ENCODE results near the gene PPTC7.
"Not testable (repeated sequence)": the region's sequence is repeated elsewhere in the genome, so short reads cannot be mapped to it uniquely, and the experiment has no call there.

The PPTC7 gene

GRCh38 chr12:110582276-110583136, 612 bp downstream of the PPTC7 start:
- DNase-seq = peak; percentile 74 to 82

GRCh38 chr12:110581931-110582275, 1.2 kb downstream of the PPTC7 start:
- DNase-seq = no peak

DNA sequence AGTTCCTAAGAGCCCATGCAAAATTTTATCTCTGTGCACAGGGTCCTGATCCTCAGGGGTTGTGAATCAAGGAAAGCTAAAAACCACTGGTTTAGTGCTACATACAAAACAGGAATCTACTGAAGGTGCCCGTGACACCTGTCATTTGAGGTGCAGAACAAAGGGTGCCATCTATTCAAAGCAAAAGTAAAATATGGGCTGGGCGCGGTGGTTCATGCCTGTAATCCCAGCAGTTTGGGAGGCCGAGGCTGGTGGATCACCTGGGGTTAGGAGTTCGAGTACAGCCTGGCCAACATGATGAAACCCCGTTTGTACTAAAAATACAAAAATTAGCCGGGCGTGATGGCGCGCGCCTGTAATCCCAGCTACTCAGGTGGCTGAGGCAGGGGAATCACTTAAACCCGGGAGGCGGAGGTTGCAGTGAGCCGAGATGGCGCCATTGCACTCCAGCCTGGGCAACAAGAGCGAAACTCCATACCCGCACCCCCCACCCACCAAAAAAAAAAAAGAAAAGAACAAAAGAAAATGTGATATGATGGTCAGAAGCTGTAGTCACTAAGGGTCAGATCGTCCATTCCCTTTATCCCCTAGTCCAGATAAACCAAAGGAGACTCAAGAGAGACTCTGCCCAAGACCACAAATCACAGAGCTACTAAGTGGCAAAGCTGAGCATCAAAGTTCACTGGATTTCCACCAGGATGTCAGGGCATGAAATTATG, 3.4 kb downstream of the PPTC7 start:
- DNase-seq = no peak

DNA sequence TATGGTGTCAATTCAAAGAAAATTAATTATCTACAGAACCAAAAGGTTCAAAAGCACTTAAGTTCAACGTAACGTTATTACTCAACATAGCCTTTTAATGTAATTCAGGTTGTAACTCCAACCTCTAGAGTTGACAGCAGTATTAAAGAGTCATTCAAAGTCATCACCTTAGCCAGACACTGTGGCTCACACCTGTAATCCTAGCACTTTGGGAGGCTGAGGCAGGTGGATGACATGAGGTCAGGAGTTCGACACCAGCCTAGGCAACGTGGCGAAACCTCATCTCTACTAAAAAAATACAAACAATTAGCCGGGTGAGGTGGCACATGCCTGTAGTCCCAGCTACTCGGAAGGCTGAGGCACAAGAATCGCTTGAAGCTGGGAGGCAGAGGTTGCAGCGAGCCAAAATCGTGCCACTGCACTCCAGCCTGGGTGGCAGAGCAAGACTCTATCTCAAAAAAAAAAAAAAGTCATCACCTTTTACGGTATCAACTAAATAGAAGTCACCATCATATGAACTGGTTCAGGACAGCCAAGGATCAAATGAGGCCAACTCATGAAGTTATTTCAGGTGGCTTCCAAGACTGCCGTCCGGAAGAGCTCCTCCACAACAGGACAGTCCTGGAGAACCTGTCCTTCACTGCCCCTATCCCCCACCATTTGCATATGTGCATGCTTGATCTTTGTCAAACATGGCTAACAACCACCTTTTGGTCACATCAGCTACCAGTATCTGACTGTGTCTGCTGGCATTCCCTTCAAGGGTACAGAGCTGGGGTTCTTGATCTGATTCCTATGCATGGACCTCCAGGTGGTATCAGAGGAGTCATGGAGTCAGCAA, 4.2 kb downstream of the PPTC7 start:
- DNase-seq = no peak

DNA sequence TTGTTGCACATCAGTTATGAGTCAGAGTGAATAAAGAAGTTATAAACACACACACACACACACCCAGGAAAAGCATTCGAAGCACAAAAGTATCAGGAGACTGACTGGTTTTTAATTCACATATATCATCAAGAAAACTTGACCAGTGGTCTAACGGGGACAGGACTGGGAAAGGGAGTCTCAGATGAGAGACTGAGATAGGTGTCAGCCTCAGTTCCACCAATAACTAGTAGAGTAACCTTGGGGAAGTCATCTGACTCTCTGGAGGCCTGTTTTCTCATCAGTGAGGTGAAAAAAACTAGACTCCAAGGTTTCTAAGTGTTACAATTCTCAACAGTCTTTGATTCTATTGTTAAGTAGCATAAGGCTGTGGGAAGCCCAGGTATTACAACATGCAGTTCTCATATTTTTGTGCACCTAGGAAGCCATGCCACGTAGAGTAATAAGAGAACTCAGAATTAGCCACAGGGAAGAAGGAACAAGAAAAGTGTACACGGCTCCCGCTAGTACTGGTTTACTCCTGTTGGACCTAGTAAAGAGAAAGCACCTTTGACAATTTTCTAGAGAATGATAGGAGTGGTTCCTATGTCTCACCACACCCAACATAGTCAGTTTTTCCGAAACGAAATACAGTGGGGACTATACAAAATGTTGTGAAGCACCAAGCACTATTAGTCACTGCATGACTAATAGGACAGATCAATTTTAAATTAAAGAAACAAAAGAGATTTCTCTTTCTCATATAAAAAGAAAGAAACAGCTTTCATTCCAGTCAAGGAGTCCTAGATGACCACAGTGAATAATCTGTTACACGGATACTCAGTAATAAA, 5.0 kb downstream of the PPTC7 start:
- peak in 1 of 2 experiments; percentile 17 for DNase-seq

DNA sequence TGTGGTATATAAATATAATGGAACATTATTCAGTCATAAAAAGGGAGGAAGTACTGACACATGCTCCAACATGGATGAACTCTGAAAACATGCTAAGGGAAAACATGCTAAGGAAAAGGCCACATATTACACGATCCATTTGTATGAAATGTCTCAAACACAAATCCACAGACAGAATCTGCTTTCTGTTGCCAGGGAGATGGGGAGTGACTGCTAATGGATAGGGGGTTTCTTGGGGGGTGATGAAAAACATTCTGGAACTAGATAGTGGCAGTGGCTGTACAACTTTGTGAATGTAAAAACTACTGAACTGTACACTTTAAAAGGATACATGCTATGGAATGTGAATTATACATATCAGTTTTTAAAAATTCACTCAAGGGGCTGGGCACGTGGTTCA, 6.6 kb downstream of the PPTC7 start:
- DNase-seq = no peak

DNA sequence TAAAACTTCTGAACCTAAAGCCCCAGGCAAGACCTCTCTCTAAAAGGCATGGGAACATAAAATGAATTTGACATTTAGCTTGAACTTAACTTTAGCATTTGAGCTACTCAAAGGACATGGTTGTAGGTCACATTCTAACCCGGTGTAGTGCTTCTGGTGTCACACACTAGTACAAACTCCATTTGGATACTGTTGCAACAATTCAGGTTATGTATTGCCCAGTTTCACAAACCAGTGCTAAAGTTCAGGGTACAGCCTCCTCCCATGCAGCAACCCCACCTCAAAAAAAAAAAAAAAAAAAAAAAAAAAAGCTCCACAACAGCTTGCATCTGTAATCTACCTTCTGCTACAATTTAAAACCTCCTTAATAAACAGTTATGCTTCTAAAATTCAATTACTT, 7.8 kb downstream of the PPTC7 start:
- DNase-seq = no peak

GRCh38 chr12:110574717-110575230, 8.3 kb downstream of the PPTC7 start:
- DNase-seq = not testable (repeated sequence)

DNA sequence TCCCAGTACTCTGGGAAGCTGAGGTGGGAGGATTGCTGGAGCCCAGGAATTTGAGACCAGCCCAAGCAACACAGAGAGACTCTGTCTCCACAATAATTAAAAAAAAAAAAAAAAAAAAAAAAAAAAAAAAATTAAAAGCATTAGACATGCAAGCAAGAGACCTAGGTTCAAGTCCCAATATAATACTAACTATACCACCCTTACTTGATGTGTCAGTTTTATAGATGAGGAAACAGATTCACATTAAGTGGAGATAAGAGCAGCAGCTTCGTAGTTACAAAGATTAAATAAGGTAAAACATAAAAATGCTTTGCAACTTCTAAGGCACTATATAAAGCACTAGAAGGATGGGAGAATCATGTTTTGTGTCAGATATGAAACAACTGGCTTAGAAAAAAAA, 9.1 kb downstream of the PPTC7 start:
- DNase-seq = no peak

GRCh38 chr12:110570798-110571197, 12.3 kb downstream of the PPTC7 start:
- DNase-seq = not testable (repeated sequence)

DNA sequence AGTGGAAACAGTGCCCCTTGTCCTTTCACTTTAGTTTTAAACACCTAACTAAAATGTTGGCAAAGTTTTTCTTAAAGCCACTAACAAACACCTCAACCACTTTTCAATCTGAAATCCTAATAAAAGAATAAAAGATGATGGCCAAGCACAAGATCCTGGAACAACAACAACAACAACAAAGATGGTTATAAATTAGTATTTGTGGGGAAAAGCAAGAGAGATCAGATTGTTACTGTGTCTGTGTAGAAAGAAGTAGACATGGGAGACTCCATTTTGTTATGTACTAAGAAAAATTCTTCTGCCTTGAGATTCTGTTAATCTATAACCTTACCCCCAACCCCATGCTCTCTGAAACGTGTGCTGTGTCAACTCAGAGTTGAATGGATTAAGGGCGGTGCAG, 13.3 kb downstream of the PPTC7 start:
- DNase-seq = not testable (repeated sequence)

DNA sequence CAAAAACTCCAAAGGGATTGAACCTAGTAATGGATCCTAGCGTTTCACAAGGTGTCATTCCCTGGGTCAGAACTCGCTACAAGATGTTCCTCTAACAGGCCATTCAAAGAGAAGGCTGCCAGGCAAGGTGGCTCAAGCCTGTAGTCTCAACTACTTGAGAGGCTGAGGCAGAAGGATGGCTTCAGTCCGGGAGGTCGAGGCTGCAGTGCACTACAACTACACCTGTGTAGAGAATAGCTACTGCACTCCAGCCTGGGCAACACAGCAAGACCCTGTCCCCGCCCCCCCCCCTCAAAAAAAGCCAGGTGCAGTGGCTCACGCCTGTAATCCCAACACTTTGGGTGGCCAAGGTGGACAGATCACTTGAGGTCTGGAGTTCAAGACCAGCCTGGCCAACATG, 14.4 kb downstream of the PPTC7 start:
- no peak for DNase-seq

GRCh38 chr12:110566993-110567392, 16.1 kb downstream of the PPTC7 start:
- DNase-seq = no peak

- DNase-seq = no peak
Observed at GRCh38 chr12:110565894-110566871, 16.9 kb downstream of the PPTC7 start.

- no peak for DNase-seq
Observed at GRCh38 chr12:110564471-110564991, 18.6 kb downstream of the PPTC7 start.

GRCh38 chr12:110563702-110564470, 19.2 kb downstream of the PPTC7 start:
- DNase-seq = no peak

- DNase-seq = not testable (repeated sequence)
Observed at GRCh38 chr12:110562386-110562785, 20.7 kb downstream of the PPTC7 start.

DNA sequence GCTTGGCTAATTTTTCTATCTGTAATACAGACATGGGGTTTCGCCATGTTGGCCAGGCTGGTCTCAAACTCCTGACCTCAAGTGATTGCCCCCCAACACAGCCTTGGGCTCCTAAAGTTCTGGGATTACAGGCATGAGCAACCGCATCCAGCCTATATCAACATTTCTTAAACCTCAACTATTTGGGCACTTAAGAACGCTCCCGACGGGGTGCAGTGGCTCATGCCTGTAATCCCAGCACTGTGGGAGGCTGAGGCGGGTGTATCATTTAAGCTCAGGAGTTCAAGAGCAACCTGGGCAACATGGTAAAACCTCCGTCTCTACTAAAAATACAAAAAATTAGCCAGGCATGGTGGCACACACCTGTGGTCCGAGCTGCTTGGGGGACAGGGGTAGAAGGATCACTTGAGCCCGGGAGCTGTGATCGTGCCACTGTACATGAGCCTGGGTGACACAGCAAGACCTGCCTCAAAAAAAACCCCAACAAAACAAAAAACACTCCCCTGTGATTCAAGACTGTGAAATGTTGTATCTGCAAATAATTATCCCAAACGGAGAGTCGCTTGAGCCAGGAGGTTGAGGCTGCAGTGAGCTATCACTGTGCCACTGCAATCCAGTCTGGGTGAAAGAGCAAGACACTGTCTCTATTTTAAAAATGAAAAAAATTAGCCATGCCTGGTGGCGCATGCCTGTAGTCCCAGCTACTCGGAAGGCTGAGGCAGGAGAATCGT, 21.5 kb downstream of the PPTC7 start:
- DNase-seq = no peak

- DNase-seq = no peak
Observed at GRCh38 chr12:110560946-110561345, 22.2 kb downstream of the PPTC7 start.

Measured in activated CD4-positive, alpha-beta T cell treated with anti-CD3 and anti-CD28 coated beads, Interleukin-2, amount 50 U/mL, for 4 hours (primary cell).